K562 (cell line): Measurements from ENCODE around the gene MPST. TPM values are rescaled to one million over a fixed set of nuclear protein-coding genes. Genes with fewer than 3 reads are reported as not detected.

ENCODE experiments used
- ATAC-seq: fragments of 200-7000 bp; cut with Tn5 transposase; 3 replicates; pipeline ENCODE4 v1.9.1; 2020; ENCODE audit warnings: moderate library complexity
- BruUV-seq: library from RNA; stranded (reverse); fragments of 400-500 nt; replicated peaks from 2 replicates; lab custom pipeline; 2021; lab: Mats Ljungman, UMichigan
- CTCF ChIA-PET: fragments of 300-600 bp; formaldehyde crosslinking; extraction: SDS; loops from one replicate; lab custom pipeline; 2021; ENCODE audit warnings: low intra/inter-chr PET ratio; lab: Yijun Ruan, JAX
- POLR2A ChIA-PET: fragments of 300-600, 350-650 bp; sonication (Branson Sonifier 250); formaldehyde crosslinking; extraction: SDS; loops from one replicate; lab custom pipeline; 2021; ENCODE audit warnings: antibody characterized with exemption, inconsistent platforms; lab: Yijun Ruan, JAX
- DNase-seq, 4 experiments: peaks; one replicate each; pipeline versions ENCODE4 v3.0.0 to v3.0.0-alpha.2; 2011 to 2018; ENCODE audit warnings: low spot score in 3 of 4, mixed read lengths in 3 of 4; ENCODE audit errors: extremely low read depth in 1 of 4
- FAIRE-seq: peaks from 2 replicates; lab custom pipeline; 2011; peaks lifted over from hg19 to GRCh38; lab: Jason Lieb, UNC
- H2AFZ ChIP-seq: 2 replicates; pipeline ENCODE4 v1.6.0; 2011; ENCODE audit warnings: low read depth, low read length, control low read depth, inconsistent platforms
- H3K27ac ChIP-seq: fragments of 200-600 bp; 3 replicates; pipeline ENCODE4 v1.8.0; 2011; ENCODE audit warnings: low read depth, mild to moderate bottlenecking, control low read depth, inconsistent platforms, low read length, moderate library complexity, mixed read lengths; ENCODE audit errors: extremely low read depth
- H3K27me3 ChIP-seq, 2 experiments: fragments of 300-600 bp in 1 of 2; 2 replicates in 1 of 2; 3 replicates in 1 of 2; pipeline versions ENCODE4 v1.6.0 to v1.8.0; 2011; ENCODE audit warnings: inconsistent platforms in 2 of 2, low read length in 2 of 2, mild to moderate bottlenecking in 1 of 2, mixed read lengths in 1 of 2, moderate library complexity in 1 of 2; ENCODE audit not compliant: control insufficient read depth in 2 of 2, insufficient read depth in 2 of 2
- H3K36me3 ChIP-seq: fragments of 300-600 bp; 3 replicates; pipeline ENCODE4 v1.8.0; 2011; ENCODE audit warnings: mild to moderate bottlenecking, low read length, inconsistent platforms; ENCODE audit not compliant: control insufficient read depth, insufficient read depth
- H3K4me1 ChIP-seq, 2 experiments: fragments of 200-600 bp in 1 of 2; replicated peaks in 1 of 2; 2 replicates in 1 of 2; 3 replicates in 1 of 2; pipeline versions ENCODE4 v1.5.1 to v1.8.0; 2011; ENCODE audit warnings: inconsistent platforms in 2 of 2, low read length in 2 of 2, mild to moderate bottlenecking in 1 of 2, mixed read lengths in 1 of 2, moderate library complexity in 1 of 2; ENCODE audit not compliant: control insufficient read depth in 2 of 2, insufficient read depth in 2 of 2
- H3K4me2 ChIP-seq: 2 replicates; pipeline ENCODE4 v1.6.1; 2011; ENCODE audit warnings: low read length, control low read depth, inconsistent platforms, mixed read lengths; ENCODE audit not compliant: insufficient read depth
- H3K4me3 ChIP-seq: fragments of 200-600 bp; sonication (generic), shearing (Covaris generic); 2 replicates; pipeline ENCODE4 v1.5.1; 2016; ENCODE audit warnings: control low read depth, inconsistent platforms
- H3K79me2 ChIP-seq: fragments of 200-600 bp; 3 replicates; pipeline ENCODE4 v1.8.0; 2011; ENCODE audit warnings: low read length, inconsistent platforms; ENCODE audit not compliant: control insufficient read depth, insufficient read depth
- H3K9ac ChIP-seq, 2 experiments: 2 replicates each; pipeline versions ENCODE4 v1.6.0 to v1.6.1; 2011; ENCODE audit warnings: low read depth in 2 of 2, low read length in 2 of 2, control low read depth in 1 of 2, inconsistent platforms in 1 of 2, mild to moderate bottlenecking in 1 of 2, mixed read lengths in 1 of 2; ENCODE audit not compliant: insufficient read depth in 1 of 2
- H3K9me1 ChIP-seq: one replicate; pipeline ENCODE4 v1.6.0; 2011; ENCODE audit warnings: inconsistent platforms, mild to moderate bottlenecking, low read length, moderate library complexity; ENCODE audit not compliant: control insufficient read depth, insufficient read depth
- H3K9me3 ChIP-seq: replicated peaks from 2 replicates; pipeline ENCODE4 v1.5.1; 2011; ENCODE audit warnings: low read depth, low read length, inconsistent platforms; ENCODE audit not compliant: control insufficient read depth, insufficient read depth
- H4K20me1 ChIP-seq: replicated peaks from 2 replicates; pipeline ENCODE4 v1.6.1; 2011; ENCODE audit warnings: low read length, inconsistent platforms, mixed read lengths; ENCODE audit not compliant: control insufficient read depth, insufficient read depth
- CTCF ChIP-seq, 3 experiments: IDR thresholded peaks in 2 of 3; conservative IDR thresholded peaks in 1 of 3; 2 replicates each; pipeline ENCODE4 v1.5.1; 2011 to 2012; ENCODE audit warnings: low read length in 3 of 3, mild to moderate bottlenecking in 3 of 3, control low read depth in 2 of 3, improper control_type of control experiment in 1 of 3, inconsistent platforms in 1 of 3, low read depth in 1 of 3, mixed read lengths in 1 of 3, moderate library complexity in 1 of 3; ENCODE audit not compliant: insufficient read depth in 2 of 3
- CXXC5 ChIP-seq: fragments of 250-450 bp; sonication (Bioruptor Pico); IDR thresholded peaks from 2 replicates; pipeline ENCODE4 v1.8.0; 2022; ENCODE audit warnings: inconsistent platforms, mild to moderate bottlenecking, moderate library complexity
- ETS1 ChIP-seq: conservative IDR thresholded peaks from 2 replicates; pipeline ENCODE4 v1.6.1; 2011; ENCODE audit warnings: low read depth, mild to moderate bottlenecking, low read length; ENCODE audit not compliant: control insufficient read depth
- GABPA ChIP-seq: fragments of 200-800 bp; sonication (Bioruptor generic); conservative IDR thresholded peaks from 2 replicates; pipeline ENCODE4 v1.6.1; 2016; ENCODE audit warnings: low read depth, missing genetic modification characterization, missing compliant biosample characterization
- MXI1 ChIP-seq: IDR thresholded peaks from 2 replicates; pipeline ENCODE4 v1.6.1; 2011; ENCODE audit warnings: low read depth, mild to moderate bottlenecking, improper control_type of control experiment, low read length
- NR4A1 ChIP-seq, 2 experiments: fragments of 250-450 bp in 1 of 2; fragments of 450-650 bp in 1 of 2; sonication (Bioruptor Pico) in 1 of 2; IDR thresholded peaks; 2 replicates each; pipeline versions ENCODE4 v1.4.0 to v1.6.1; 2016 to 2020; ENCODE audit warnings: mild to moderate bottlenecking in 2 of 2, missing compliant biosample characterization in 1 of 2, missing genetic modification characterization in 1 of 2, moderate library complexity in 1 of 2
- PHF8 ChIP-seq: fragments of 200-600 bp; sonication (generic); IDR thresholded peaks from 2 replicates; pipeline ENCODE4 v1.6.1; 2012; ENCODE audit warnings: mixed run types, mild to moderate bottlenecking, inconsistent platforms, low read length, moderate library complexity, borderline replicate concordance
- RFX1 ChIP-seq: fragments of 450-650 bp; IDR thresholded peaks from 2 replicates; pipeline ENCODE4 v1.6.1; 2016; ENCODE audit warnings: mild to moderate bottlenecking, moderate library complexity
- SIX5 ChIP-seq, 2 experiments: IDR thresholded peaks; 2 replicates each; pipeline ENCODE4 v1.6.1; 2011; ENCODE audit warnings: low read length in 2 of 2, borderline replicate concordance in 1 of 2, low read depth in 1 of 2, mild to moderate bottlenecking in 1 of 2, moderate library complexity in 1 of 2; ENCODE audit not compliant: insufficient read depth in 1 of 2
- SRSF9 ChIP-seq: fragments of 200-400 bp; formaldehyde crosslinking; IDR thresholded peaks from 2 replicates; pipeline ENCODE4 v1.6.1; 2017; ENCODE audit warnings: low read depth, low read length, borderline replicate concordance
- YY1 ChIP-seq, 3 experiments: IDR thresholded peaks; 2 replicates each; pipeline ENCODE4 v1.6.1; 2011; ENCODE audit warnings: low read length in 2 of 3, mild to moderate bottlenecking in 2 of 3, moderate library complexity in 2 of 3, borderline replicate concordance in 1 of 3, control low read depth in 1 of 3, low read depth in 1 of 3; ENCODE audit not compliant: insufficient read depth in 3 of 3, insufficient replicate concordance in 2 of 3, control insufficient read depth in 1 of 3, insufficient read length in 1 of 3; ENCODE audit errors: extremely low read depth in 1 of 3
- ZBTB7A ChIP-seq: IDR thresholded peaks from 2 replicates; pipeline ENCODE4 v1.6.1; 2011; ENCODE audit warnings: low read depth, mild to moderate bottlenecking, low read length, moderate library complexity, borderline replicate concordance; ENCODE audit not compliant: control insufficient read depth
- ZNF140 ChIP-seq: fragments of 250-450 bp; sonication (Bioruptor Pico); IDR thresholded peaks from 2 replicates; pipeline ENCODE4 v1.8.0; 2021; ENCODE audit warnings: moderate library complexity, mild to moderate bottlenecking, inconsistent platforms
- WGBS: fragments of 100-300 bp; shearing (Covaris generic); methylation state at CpG from one replicate; pipeline ENCODE4 v1.1.6; 2016; ENCODE audit warnings: low coverage, mixed read lengths; ENCODE audit not compliant: insufficient coverage; ENCODE audit errors: missing lambda C conversion rate; 5-methylcytosine and 5-hydroxymethylcytosine counted together
- in situ Hi-C: fragments of 300-500 bp; cut with MboI; formaldehyde crosslinking; loops from 4 replicates; pipeline ENCODE4 v1.15.0; 2018; ENCODE audit warnings: inconsistent platforms, mixed read lengths
- intact Hi-C: fragments of 100-400 bp; cut with micrococcal nuclease; formaldehyde crosslinking; loops from 2 replicates; pipeline ENCODE4 v1.14.2; 2022
- polyA plus RNA-seq, 8 experiments: library from polyadenylated mRNA; depleted of rRNA in 4 of 8; stranded (reverse) in 5 of 8; unstranded in 3 of 8; fragments of >200 nt; fragmentation: Nextera tagmentation in 2 of 8; fragmentation: Illumina TruSeq in 1 of 8; extraction: Ambion mirVana in 2 of 8; extraction: Trizol in 1 of 8; gene quantifications; 2 replicates each; pipeline versions ENCODE4 v1.2.1 to v1.2.3, GENCODE V29; 2011 to 2014; ENCODE audit warnings: inconsistent platforms in 1 of 8, missing spikeins in 1 of 8
- total RNA-seq, 7 experiments: library from RNA; depleted of rRNA in 6 of 7; stranded (reverse); fragments of >200 nt in 6 of 7; fragmentation: Illumina TruSeq in 2 of 7; extraction: Trizol in 2 of 7; gene quantifications; 2 replicates each; pipeline versions ENCODE4 v1.2.1 to v1.2.3, GENCODE V29; 2011 to 2021; ENCODE audit warnings: low replicate concordance in 1 of 7

Gene MPST
- total and polyA plus RNA-seq, 9 of the 15 experiments (the other 6 are each of a cell fraction or from before 2014, with no cell fraction given), result 0.65 to 104 (median 24.3) TPM

- no peak within 1 kb of the TSS for H3K27ac ChIP-seq
- no peak within 1 kb of the TSS; a peak in 1 of 4 replicates for H3K9ac ChIP-seq
- H2AFZ ChIP-seq, result peak within 1 kb of the TSS; percentile 63; the same call in 1 of the 2 replicates
- H3K9me1 ChIP-seq, result no peaks in the 10 kb centered on the region
- no peaks in the 10 kb centered on the region for H3K79me2 ChIP-seq
- FAIRE-seq, result no peak
- H4K20me1 ChIP-seq, result no peaks in the 10 kb centered on the region
- H3K36me3 ChIP-seq, result no peaks in the 10 kb centered on the region
- peaks cover 0 to 25% of the 10 kb centered on the region in 2 experiments; a peak in 2 of 5 replicates for H3K4me1 ChIP-seq
- CTCF ChIA-PET, result no interaction called here
- ATAC-seq, result peak; percentile 99
- peaks cover 10 to 40% of the 10 kb centered on the region in 2 experiments; a peak in 4 of 5 replicates for H3K27me3 ChIP-seq
- no peak within 1 kb of the TSS for H3K4me3 ChIP-seq
- DNase-seq, result peak; percentile 54 to 91 (median 86)
- peak within 1 kb of the TSS; percentile 49 for H3K4me2 ChIP-seq
- BruUV-seq, result no TSS peak
- H3K9me3 ChIP-seq, result no peaks in the 10 kb centered on the region
- intact Hi-C loops, result no loop called here
- POLR2A ChIA-PET, result no interaction called here
- WGBS, result 0% methylated on average over 3 of the region's 89 CpGs
- in situ Hi-C loops, result no loop called here
- no peak for TF ChIP-seq ZNF140
- TF ChIP-seq SRSF9, result no peak
- TF ChIP-seq ETS1, result peak; percentile 47; the same call in 1 of the 2 replicates
- TF ChIP-seq NR4A1 (CRISPR knock-in tag; IDR thresholded peaks at IDR 0.05), result no peak
- TF ChIP-seq NR4A1 (tag; IDR thresholded peaks at IDR 0.05), result no peak
- TF ChIP-seq GABPA, result 0 out of 2 replicates have a peak, but pooled peaks have one; percentile 19
- TF ChIP-seq RFX1, result peak; percentile 61
- peak in 1 of 3 experiments; percentile 13 for TF ChIP-seq YY1 (IDR thresholded peaks at IDR 0.05; ENCODE audit: borderline replicate concordance in 1 of 3, control insufficient read depth in 1 of 3, extremely low read depth in 1 of 3, insufficient read depth in 3 of 3, insufficient read length in 1 of 3, insufficient replicate concordance in 2 of 3, low read depth in 1 of 3, low read length in 2 of 3)
- peak; percentile 8 to 45; a peak in 2 of 4 replicates for TF ChIP-seq SIX5 (IDR thresholded peaks at IDR 0.05; ENCODE audit: borderline replicate concordance in 1 of 2, insufficient read depth in 1 of 2, low read depth in 1 of 2, low read length in 2 of 2)
- TF ChIP-seq CXXC5 (CRISPR knock-in tag), result peak; percentile 45
- TF ChIP-seq MXI1, result no peak
- peak; percentile 37; the same call in 1 of the 2 replicates for TF ChIP-seq ZBTB7A
- peak; percentile 14; the same call in 1 of the 2 replicates for TF ChIP-seq PHF8
- 0 out of 6 replicates have a peak, but pooled peaks of 1 of the 3 experiments have one; percentile 6 for TF ChIP-seq CTCF (IDR thresholded peaks at IDR 0.05 in 2 of 3, conservative IDR thresholded peaks at IDR 0.05 in 1 of 3; ENCODE audit: insufficient read depth in 2 of 3, low read depth in 1 of 3, low read length in 3 of 3)
Observed at GRCh38 chr22:37051391-37052385, 32.1 kb downstream of the MPST start, which contains the start of gene KCTD17. Gene KCTD17, plus strand, starts transcription at chr22:37051742. Its CDS starts 19 bp downstream, at chr22:37051761.
